ENCODE data around the gene PNPLA7. TPM values are rescaled to one million over a fixed set of nuclear protein-coding genes. Genes with fewer than 3 reads are reported as not detected.
A peak's percentile ranks its signal among the peaks of the same experiment; 100 is the strongest.

Gene PNPLA7
- total and polyA plus RNA-seq, 10 of the 15 experiments (the other 5 are each of a cell fraction or from before 2014, with no cell fraction given) = 0.04 to 0.85 (median 0.19) TPM; not detected in 1

GRCh38 chr9:137556069-137556838 lies 6.1 kb upstream of the PNPLA7 start (continued):
- TF ChIP-seq MLLT1 (IDR thresholded peaks at IDR 0.05) (no peak), ETV6 (conservative IDR thresholded peaks at IDR 0.05 in 1 of 2, IDR thresholded peaks at IDR 0.05 in 1 of 2; ENCODE audit: borderline replicate concordance in 1 of 2, low read depth in 1 of 2) (no peak)
- TF ChIP-seq, protein P1, sequence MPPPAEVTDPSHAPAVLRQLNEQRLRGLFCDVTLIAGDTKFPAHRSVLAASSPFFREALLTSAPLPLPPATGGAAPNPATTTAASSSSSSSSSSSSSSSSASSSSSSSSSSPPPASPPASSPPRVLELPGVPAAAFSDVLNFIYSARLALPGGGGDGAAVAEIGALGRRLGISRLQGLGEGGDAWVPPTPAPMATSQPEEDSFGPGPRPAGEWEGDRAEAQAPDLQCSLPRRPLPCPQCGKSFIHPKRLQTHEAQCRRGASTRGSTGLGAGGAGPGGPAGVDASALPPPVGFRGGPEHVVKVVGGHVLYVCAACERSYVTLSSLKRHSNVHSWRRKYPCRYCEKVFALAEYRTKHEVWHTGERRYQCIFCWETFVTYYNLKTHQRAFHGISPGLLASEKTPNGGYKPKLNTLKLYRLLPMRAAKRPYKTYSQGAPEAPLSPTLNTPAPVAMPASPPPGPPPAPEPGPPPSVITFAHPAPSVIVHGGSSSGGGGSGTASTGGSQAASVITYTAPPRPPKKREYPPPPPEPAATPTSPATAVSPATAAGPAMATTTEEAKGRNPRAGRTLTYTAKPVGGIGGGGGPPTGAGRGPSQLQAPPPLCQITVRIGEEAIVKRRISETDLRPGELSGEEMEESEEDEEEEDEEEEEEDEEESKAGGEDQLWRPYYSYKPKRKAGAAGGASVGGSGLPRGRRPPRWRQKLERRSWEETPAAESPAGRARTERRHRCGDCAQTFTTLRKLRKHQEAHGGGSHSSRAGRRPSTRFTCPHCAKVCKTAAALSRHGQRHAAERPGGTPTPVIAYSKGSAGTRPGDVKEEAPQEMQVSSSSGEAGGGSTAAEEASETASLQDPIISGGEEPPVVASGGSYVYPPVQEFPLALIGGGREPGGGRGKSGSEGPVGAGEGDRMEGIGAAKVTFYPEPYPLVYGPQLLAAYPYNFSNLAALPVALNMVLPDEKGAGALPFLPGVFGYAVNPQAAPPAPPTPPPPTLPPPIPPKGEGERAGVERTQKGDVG (CRISPR knock-in tag; IDR thresholded peaks at IDR 0.05) = no peak

GRCh38 chr9:137555179-137555578 lies 5.0 kb upstream of the PNPLA7 start:
- H4K20me1 ChIP-seq (ENCODE audit: control insufficient read depth, insufficient read depth) = no peaks in the 10 kb centered on the region
- in situ Hi-C loops (cut with MboI) = no loop called here
- WGBS (ENCODE audit: insufficient coverage, insufficient replicate concordance, low lambda C conversion rate, missing lambda C conversion rate) = 91% methylated on average over 10 of the region's 10 CpGs
- DNase-seq (ENCODE audit: low read depth, low spot score) (no peak), ATAC-seq (no peak), FAIRE-seq (no peak)
- H3K4me3 ChIP-seq = no peak overlapping the region
- H3K4me2 ChIP-seq (ENCODE audit: control insufficient read depth, insufficient read depth) = no peak overlapping the region
- peaks cover 9 to 19% of the 10 kb centered on the region in 2 experiments for H3K36me3 ChIP-seq (ENCODE audit: control insufficient read depth in 2 of 2, insufficient read depth in 2 of 2, low read length in 1 of 2)
- H3K9me3 ChIP-seq (replicated peaks; ENCODE audit: control insufficient read depth, insufficient read depth, low read length) = no peaks in the 10 kb centered on the region
- no peak overlapping the region for H3K27ac ChIP-seq (ENCODE audit: control insufficient read depth, insufficient read depth)
- H3K4me1 ChIP-seq (ENCODE audit: control insufficient read depth, insufficient read depth, low read length) = peaks cover 8% of the 10 kb centered on the region
- ChIA-PET CTCF (no interaction called here), POLR2A (no interaction called here), RAD21 (ENCODE audit: unreplicated experiment) (no interaction called here), SMC1A (ENCODE audit: uncharacterized antibody, unreplicated experiment) (no interaction called here)
- no peaks in the 10 kb centered on the region for H3K27me3 ChIP-seq (replicated peaks in 1 of 2; ENCODE audit: control insufficient read depth in 2 of 2, insufficient read depth in 2 of 2, low read length in 1 of 2)
- H2AFZ ChIP-seq (ENCODE audit: control insufficient read depth, low read depth, low read length) = no peak overlapping the region
- TSS peak; percentile 50 for BruUV-seq (replicated peaks)
- peaks cover 11% of the 10 kb centered on the region for H3K79me2 ChIP-seq (ENCODE audit: control insufficient read depth, insufficient read depth, low read length)
- TF ChIP-seq NR2C2 (IDR thresholded peaks at IDR 0.05; ENCODE audit: borderline replicate concordance, control insufficient read depth, insufficient read length, low read depth) = no peak
- TF ChIP-seq IKZF2 (IDR thresholded peaks at IDR 0.05) = no peak
- TF ChIP-seq EED (IDR thresholded peaks at IDR 0.05; ENCODE audit: low read depth) = no peak
- TF ChIP-seq RELA (IDR thresholded peaks at IDR 0.05; ENCODE audit: borderline replicate concordance, partially characterized antibody) = no peak
- TF ChIP-seq TARDBP (IDR thresholded peaks at IDR 0.05; ENCODE audit: borderline replicate concordance) = no peak
- peak; percentile 52; the same call in 1 of the 2 replicates for TF ChIP-seq POLR2A (IDR thresholded peaks at IDR 0.05; ENCODE audit: low read depth, low read length)
- intact Hi-C loops (cut with micrococcal nuclease; ENCODE audit: unreplicated experiment) = no loop called here
- H3K9ac ChIP-seq (ENCODE audit: control insufficient read depth, insufficient read depth, low read length) = no peak overlapping the region

Measured in GM12878 (cell line).